HG02852 (cell line): Measurements from ENCODE around the gene GSE1.
A peak's percentile ranks its signal among the peaks of the same experiment; 100 is the strongest.

ENCODE experiments used
- ATAC-seq: cut with Tn5 transposase; IDR thresholded peaks from one replicate; pipeline ENCODE4 v1.9.1; 2021; ENCODE audit warnings: mild to moderate bottlenecking, moderate library complexity; ENCODE audit not compliant: unreplicated experiment

Gene GSE1

GRCh38 chr16:85616607-85617321, 3.6 kb downstream of the GSE1 start:
- peak; percentile 32 for ATAC-seq

- ATAC-seq: no peak
These were observed 4.8 kb downstream of the GSE1 start for GRCh38 chr16:85617948-85618347.

GRCh38 chr16:85618521-85618920, 5.4 kb downstream of the GSE1 start:
- ATAC-seq: no peak

- ATAC-seq: no peak
These were observed 6.2 kb downstream of the GSE1 start for GRCh38 chr16:85619101-85619891.

GRCh38 chr16:85620374-85620773, 7.3 kb downstream of the GSE1 start:
- no peak for ATAC-seq

GRCh38 chr16:85621698-85622428, 8.7 kb downstream of the GSE1 start:
- ATAC-seq: no peak

GRCh38 chr16:85622683-85623082, 9.6 kb downstream of the GSE1 start:
- no peak for ATAC-seq

GRCh38 chr16:85623250-85623649, 10.1 kb downstream of the GSE1 start:
- ATAC-seq: no peak

GRCh38 chr16:85623997-85624601, 11.0 kb downstream of the GSE1 start:
- no peak for ATAC-seq

- ATAC-seq: no peak
These were observed 11.5 kb downstream of the GSE1 start for GRCh38 chr16:85624646-85625045.

GRCh38 chr16:85625053-85625452, 11.9 kb downstream of the GSE1 start:
- ATAC-seq: no peak

- ATAC-seq: no peak
These were observed 12.5 kb downstream of the GSE1 start for GRCh38 chr16:85625485-85626117.

GRCh38 chr16:85626191-85626981, 13.3 kb downstream of the GSE1 start:
- ATAC-seq: no peak

GRCh38 chr16:85627089-85627488, 14.0 kb downstream of the GSE1 start:
- ATAC-seq: no peak

GRCh38 chr16:85627526-85628264, 14.6 kb downstream of the GSE1 start:
- ATAC-seq: no peak

GRCh38 chr16:85628265-85628556, 15.1 kb downstream of the GSE1 start:
- no peak for ATAC-seq

GRCh38 chr16:85628645-85629044, 15.5 kb downstream of the GSE1 start:
- no peak for ATAC-seq

GRCh38 chr16:85629326-85629725, 16.2 kb downstream of the GSE1 start:
- ATAC-seq: no peak

GRCh38 chr16:85629853-85630252, 16.7 kb downstream of the GSE1 start:
- ATAC-seq: no peak

GRCh38 chr16:85631230-85631629, 18.1 kb downstream of the GSE1 start:
- ATAC-seq: no peak
